ENCODE measurements around the gene FSTL1. TPM values are rescaled to one million over a fixed set of nuclear protein-coding genes. Genes with fewer than 3 reads are reported as not detected.

FSTL1 gene
- total RNA-seq, 4 donors from 2014 or later = 9.4 to 258 (median 70.7) TPM

GRCh38 chr3:120468635-120469295 lies 18.0 kb upstream of the FSTL1 start:
- intact Hi-C loops (cut with DNase I) = no loop called here
- no peak for DNase-seq
- no peaks in the 10 kb centered on the region for H3K27me3 ChIP-seq
- H3K4me1 ChIP-seq = peaks cover 7 to 17% (median 9%) of the 10 kb centered on the region in 3 donors
- H3K36me3 ChIP-seq = no peaks in the 10 kb centered on the region
- WGBS, 2 donors = 77 to 83% methylated on average over 5 of the region's 5 CpGs
- TF ChIP-seq CTCF (IDR thresholded peaks at IDR 0.05) (peak in 1 of 6 experiments; percentile 26), POLR2A (IDR thresholded peaks at IDR 0.05) (no peak)
- H3K9me3 ChIP-seq = no peaks in the 10 kb centered on the region
- H3K4me3 ChIP-seq = no peak overlapping the region
- H3K27ac ChIP-seq = no peak overlapping the region

GRCh38 chr3:120462409-120462959 lies 11.7 kb upstream of the FSTL1 start:
- Histone ChIP-seq H3K36me3 (no peaks in the 10 kb centered on the region), H3K4me3 (no peak overlapping the region), H3K9me3 (no peaks in the 10 kb centered on the region), H3K4me1 (no peaks in the 10 kb centered on the region), H3K27ac (no peak overlapping the region), H3K27me3 (no peaks in the 10 kb centered on the region)
- no peak for DNase-seq
- TF ChIP-seq CTCF (IDR thresholded peaks at IDR 0.05) = no peak
- TF ChIP-seq POLR2A (IDR thresholded peaks at IDR 0.05) = no peak
- 78 to 85% methylated on average over 4 of the region's 4 CpGs for WGBS, 2 donors
- intact Hi-C loops (cut with DNase I) = no loop called here

GRCh38 chr3:120461416-120461815 lies 10.6 kb upstream of the FSTL1 start:
- Histone ChIP-seq H3K27me3 (no peaks in the 10 kb centered on the region), H3K4me3 (no peak overlapping the region), H3K36me3 (no peaks in the 10 kb centered on the region), H3K4me1 (no peaks in the 10 kb centered on the region), H3K27ac (no peak overlapping the region), H3K9me3 (no peaks in the 10 kb centered on the region)
- WGBS, 2 donors = 83 to 92% methylated on average over 3 of the region's 3 CpGs
- intact Hi-C loops (cut with DNase I) = no loop called here
- TF ChIP-seq CTCF (IDR thresholded peaks at IDR 0.05) (no peak), POLR2A (IDR thresholded peaks at IDR 0.05) (no peak)
- no peak for DNase-seq

GRCh38 chr3:120460862-120461261 lies 10.1 kb upstream of the FSTL1 start:
- 76 to 82% methylated on average over 9 of the region's 9 CpGs for WGBS, 2 donors
- Histone ChIP-seq H3K36me3 (no peaks in the 10 kb centered on the region), H3K27me3 (no peaks in the 10 kb centered on the region), H3K4me3 (no peak overlapping the region), H3K27ac (no peak overlapping the region), H3K9me3 (no peaks in the 10 kb centered on the region), H3K4me1 (no peaks in the 10 kb centered on the region)
- no peak for DNase-seq
- intact Hi-C loops (cut with DNase I) = no loop called here
- no peak for TF ChIP-seq CTCF (IDR thresholded peaks at IDR 0.05)
- TF ChIP-seq POLR2A (IDR thresholded peaks at IDR 0.05) = no peak

- 60 to 68% methylated on average over 4 to 5 of the region's 5 CpGs for WGBS, 2 donors
- intact Hi-C loops (cut with DNase I) = no loop called here
- H3K9me3 ChIP-seq = no peaks in the 10 kb centered on the region
- no peak overlapping the region for H3K27ac ChIP-seq
- no peaks in the 10 kb centered on the region for H3K36me3 ChIP-seq
- DNase-seq = no peak
- no peaks in the 10 kb centered on the region for H3K4me1 ChIP-seq
- TF ChIP-seq CTCF (IDR thresholded peaks at IDR 0.05) (no peak), POLR2A (IDR thresholded peaks at IDR 0.05) (no peak)
- no peak overlapping the region for H3K4me3 ChIP-seq
- H3K27me3 ChIP-seq = no peaks in the 10 kb centered on the region
Measured at GRCh38 chr3:120460181-120460790, 9.5 kb upstream of the FSTL1 start.
